Measurements from ENCODE around the gene SIK3.

The SIK3 gene

GRCh38 chr11:116955949-116956348 lies 142.3 kb downstream of the SIK3 start:
- no peak overlapping the region for H3K27ac ChIP-seq
- H3K9me3 ChIP-seq = no peaks in the 10 kb centered on the region
- peaks cover 0 to 19% (median 13%) of the 10 kb centered on the region in 4 donors for H3K4me1 ChIP-seq
- intact Hi-C loops (cut with DNase I; ENCODE audit: low total_unique reads) = no loop called here
- no peak for DNase-seq
- H3K27me3 ChIP-seq = no peaks in the 10 kb centered on the region
- no peak overlapping the region for H3K4me3 ChIP-seq
- H3K36me3 ChIP-seq = peaks cover 0 to 5% (median 5%) of the 10 kb centered on the region in 3 donors
- TF ChIP-seq CTCF (IDR thresholded peaks at IDR 0.05) = no peak

GRCh38 chr11:116955548-116955947 lies 142.7 kb downstream of the SIK3 start:
- no peak for DNase-seq
- intact Hi-C loops (cut with DNase I; ENCODE audit: low total_unique reads) = no loop called here
- no peak for TF ChIP-seq CTCF (IDR thresholded peaks at IDR 0.05)

GRCh38 chr11:116953530-116954285 lies 144.5 kb downstream of the SIK3 start:
- no peak overlapping the region for H3K27ac ChIP-seq
- no peaks in the 10 kb centered on the region for H3K9me3 ChIP-seq
- H3K27me3 ChIP-seq = no peaks in the 10 kb centered on the region
- peaks cover 0 to 10% (median 4%) of the 10 kb centered on the region in 4 donors for H3K4me1 ChIP-seq
- TF ChIP-seq CTCF (IDR thresholded peaks at IDR 0.05) = no peak
- no peak for DNase-seq
- peaks cover 11 to 17% (median 15%) of the 10 kb centered on the region in 3 donors for H3K36me3 ChIP-seq
- no peak overlapping the region for H3K4me3 ChIP-seq
- intact Hi-C loops (cut with DNase I; ENCODE audit: low total_unique reads) = no loop called here

More at GRCh38 chr11:116955548-116955947, 142.7 kb downstream of the SIK3 start:
- no peaks in the 10 kb centered on the region for H3K27me3 ChIP-seq
- no peak overlapping the region for H3K27ac ChIP-seq
- H3K4me1 ChIP-seq = peaks cover 0 to 15% (median 9%) of the 10 kb centered on the region in 4 donors
- H3K36me3 ChIP-seq = peaks cover 0 to 5% (median 5%) of the 10 kb centered on the region in 3 donors
- H3K4me3 ChIP-seq = no peak overlapping the region
- no peaks in the 10 kb centered on the region for H3K9me3 ChIP-seq

GRCh38 chr11:116951762-116952161 lies 146.5 kb downstream of the SIK3 start:
- H3K27ac ChIP-seq = no peak overlapping the region
- H3K4me1 ChIP-seq = peaks cover 0 to 10% (median 4%) of the 10 kb centered on the region in 4 donors
- TF ChIP-seq CTCF (IDR thresholded peaks at IDR 0.05) = no peak
- no peak for DNase-seq
- no peaks in the 10 kb centered on the region for H3K9me3 ChIP-seq
- H3K27me3 ChIP-seq = no peaks in the 10 kb centered on the region
- intact Hi-C loops (cut with DNase I; ENCODE audit: low total_unique reads) = no loop called here
- H3K36me3 ChIP-seq = peaks cover 11 to 17% (median 15%) of the 10 kb centered on the region in 3 donors
- no peak overlapping the region for H3K4me3 ChIP-seq

- TF ChIP-seq CTCF (IDR thresholded peaks at IDR 0.05) = no peak
- no peak overlapping the region for H3K4me3 ChIP-seq
- DNase-seq = no peak
- H3K27ac ChIP-seq = no peak overlapping the region
- intact Hi-C loops (cut with DNase I; ENCODE audit: low total_unique reads) = no loop called here
- no peaks in the 10 kb centered on the region for H3K27me3 ChIP-seq
- H3K9me3 ChIP-seq = no peaks in the 10 kb centered on the region
- no peaks in the 10 kb centered on the region for H3K4me1 ChIP-seq
- peaks cover 11 to 17% (median 15%) of the 10 kb centered on the region in 3 donors for H3K36me3 ChIP-seq
These were observed 148.0 kb downstream of the SIK3 start for GRCh38 chr11:116950210-116950609.
